Calu3 (cell line): ENCODE data around the gene ALMS1. TPM values are rescaled to one million over a fixed set of nuclear protein-coding genes. Genes with fewer than 3 reads are reported as not detected.
"Not testable (repeated sequence)": the region's sequence is repeated elsewhere in the genome, so short reads cannot be mapped to it uniquely, and the experiment has no call there.

ENCODE experiments used
- BruUV-seq: library from RNA; stranded (reverse); fragments of 400-500 nt; replicated peaks from 2 replicates; lab custom pipeline; 2021; lab: Mats Ljungman, UMichigan
- CTCF ChIA-PET: fragments of 300-600 bp; sonication (Branson Sonifier 250); formaldehyde crosslinking; loops from one replicate; lab custom pipeline; 2022; ENCODE audit warnings: antibody characterized with exemption; lab: Charles Lee
- DNase-seq: peaks from one replicate; pipeline ENCODE4 v3.0.0; 2022
- H3K27ac Mint-ChIP-seq: one replicate; pipeline ENCODE4 v1.8.0; 2022; ENCODE audit warnings: mixed read lengths; ENCODE audit not compliant: unreplicated experiment
- H3K27me3 Mint-ChIP-seq: one replicate; pipeline ENCODE4 v1.8.0; 2022; ENCODE audit warnings: mixed read lengths; ENCODE audit not compliant: unreplicated experiment
- H3K36me3 Mint-ChIP-seq: one replicate; pipeline ENCODE4 v1.8.0; 2022; ENCODE audit warnings: mild to moderate bottlenecking, moderate library complexity, mixed read lengths; ENCODE audit not compliant: insufficient read depth, unreplicated experiment
- H3K4me1 Mint-ChIP-seq: one replicate; pipeline ENCODE4 v1.8.0; 2022; ENCODE audit warnings: mild to moderate bottlenecking, low read depth, mixed read lengths; ENCODE audit not compliant: unreplicated experiment
- H3K4me3 Mint-ChIP-seq: one replicate; pipeline ENCODE4 v1.8.0; 2022; ENCODE audit warnings: mild to moderate bottlenecking, low read depth, moderate library complexity, mixed read lengths; ENCODE audit not compliant: unreplicated experiment
- H3K9me3 Mint-ChIP-seq: one replicate; pipeline ENCODE4 v1.8.0; 2022; ENCODE audit warnings: low read depth, mixed read lengths; ENCODE audit not compliant: unreplicated experiment
- intact Hi-C: fragments of 100-400 bp; cut with micrococcal nuclease; formaldehyde crosslinking; loops from one replicate; pipeline ENCODE4 v1.10.0; 2022; ENCODE audit not compliant: unreplicated experiment
- total RNA-seq: library from RNA; stranded (reverse); gene quantifications from 2 replicates; pipeline ENCODE4 v1.2.3, GENCODE V29; 2022
- TF ChIP-seq, protein P1 (sequence below): fragments of 200-600 bp; IDR thresholded peaks from one replicate; pipeline ENCODE4 v1.8.0; 2022; ENCODE audit warnings: antibody characterized with exemption; ENCODE audit not compliant: unreplicated experiment

The ALMS1 gene
- total RNA-seq, 1 experiment from 2014 or later: 15.8 TPM

DNA sequence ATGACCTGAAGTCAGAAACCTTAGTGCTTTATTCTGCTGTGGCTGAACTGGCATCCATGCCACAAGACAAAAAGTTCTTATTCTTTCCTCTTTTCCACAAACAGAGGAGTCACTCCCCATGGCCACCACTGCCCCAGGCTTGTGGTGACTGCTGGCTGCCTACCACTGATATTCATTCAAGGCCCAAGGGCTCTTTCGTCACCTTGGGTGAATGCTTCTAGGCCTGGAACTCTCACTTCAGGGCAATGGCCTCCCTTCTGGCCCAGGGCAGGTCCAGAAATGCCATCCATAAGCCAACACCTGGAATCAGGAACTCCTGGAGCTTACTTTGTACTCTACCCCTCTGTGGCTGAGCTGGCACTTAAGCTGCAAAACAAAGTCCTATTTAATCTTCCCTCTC lies 146.7 kb downstream of the ALMS1 start:
- no TSS peak for BruUV-seq
- Mint-ChIP-seq H3K27ac (no peak overlapping the region), H3K4me1 (no peaks in the 10 kb centered on the region), H3K9me3 (peaks cover 9% of the 10 kb centered on the region), H3K27me3 (no peaks in the 10 kb centered on the region), H3K4me3 (no peak overlapping the region), H3K36me3 (no peaks in the 10 kb centered on the region)
- TF ChIP-seq, protein P1, sequence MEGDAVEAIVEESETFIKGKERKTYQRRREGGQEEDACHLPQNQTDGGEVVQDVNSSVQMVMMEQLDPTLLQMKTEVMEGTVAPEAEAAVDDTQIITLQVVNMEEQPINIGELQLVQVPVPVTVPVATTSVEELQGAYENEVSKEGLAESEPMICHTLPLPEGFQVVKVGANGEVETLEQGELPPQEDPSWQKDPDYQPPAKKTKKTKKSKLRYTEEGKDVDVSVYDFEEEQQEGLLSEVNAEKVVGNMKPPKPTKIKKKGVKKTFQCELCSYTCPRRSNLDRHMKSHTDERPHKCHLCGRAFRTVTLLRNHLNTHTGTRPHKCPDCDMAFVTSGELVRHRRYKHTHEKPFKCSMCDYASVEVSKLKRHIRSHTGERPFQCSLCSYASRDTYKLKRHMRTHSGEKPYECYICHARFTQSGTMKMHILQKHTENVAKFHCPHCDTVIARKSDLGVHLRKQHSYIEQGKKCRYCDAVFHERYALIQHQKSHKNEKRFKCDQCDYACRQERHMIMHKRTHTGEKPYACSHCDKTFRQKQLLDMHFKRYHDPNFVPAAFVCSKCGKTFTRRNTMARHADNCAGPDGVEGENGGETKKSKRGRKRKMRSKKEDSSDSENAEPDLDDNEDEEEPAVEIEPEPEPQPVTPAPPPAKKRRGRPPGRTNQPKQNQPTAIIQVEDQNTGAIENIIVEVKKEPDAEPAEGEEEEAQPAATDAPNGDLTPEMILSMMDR: no peak
- DNase-seq: no peak
- intact Hi-C loops: no loop called here
- CTCF ChIA-PET: no interaction called here

DNA sequence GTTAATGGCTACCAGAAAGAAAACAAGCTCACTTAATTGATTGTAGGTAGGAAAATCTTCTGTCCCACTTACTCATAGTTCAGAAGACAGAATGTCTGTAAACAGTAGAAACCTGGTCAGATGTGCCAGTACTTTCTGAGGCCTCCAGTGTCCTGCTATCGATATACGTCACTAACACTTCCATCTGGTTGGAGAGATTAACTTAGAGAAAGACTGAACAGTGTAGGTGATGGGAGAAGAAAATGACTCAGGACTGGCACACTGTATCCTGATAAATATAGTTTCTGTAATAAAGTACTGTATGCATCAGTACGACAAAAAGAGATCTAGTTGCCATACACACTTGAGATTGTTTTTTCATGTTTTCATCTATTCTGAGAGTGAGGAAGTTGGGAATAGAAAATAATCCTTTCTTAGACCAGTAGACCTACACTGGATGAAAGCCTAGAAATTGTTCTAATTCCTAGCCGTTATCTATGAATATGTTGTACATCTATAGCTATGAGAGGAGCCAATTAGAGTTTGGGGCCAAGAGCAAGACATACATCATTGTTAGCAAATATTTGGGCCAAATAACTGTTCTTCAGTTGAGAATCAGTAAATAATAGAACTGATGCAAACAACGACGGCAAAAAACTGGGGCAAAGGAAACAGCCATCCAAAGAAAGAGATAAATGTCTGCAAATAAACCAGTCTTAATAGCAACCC lies 150.7 kb downstream of the ALMS1 start:
- no peaks in the 10 kb centered on the region for H3K4me1 Mint-ChIP-seq
- no peak overlapping the region for H3K4me3 Mint-ChIP-seq
- H3K9me3 Mint-ChIP-seq: peaks cover 14% of the 10 kb centered on the region
- H3K27ac Mint-ChIP-seq: no peak overlapping the region
- H3K27me3 Mint-ChIP-seq: no peaks in the 10 kb centered on the region
- no TSS peak for BruUV-seq
- no peaks in the 10 kb centered on the region for H3K36me3 Mint-ChIP-seq
- CTCF ChIA-PET: interaction anchor here (0.5 kb wide), 1 partner anchor 284 kb away, joined by 4 read pairs; no protein-coding TSS in a partner anchor
- intact Hi-C loops: no loop called here
- DNase-seq: no peak
- TF ChIP-seq, protein P1: no peak

DNA sequence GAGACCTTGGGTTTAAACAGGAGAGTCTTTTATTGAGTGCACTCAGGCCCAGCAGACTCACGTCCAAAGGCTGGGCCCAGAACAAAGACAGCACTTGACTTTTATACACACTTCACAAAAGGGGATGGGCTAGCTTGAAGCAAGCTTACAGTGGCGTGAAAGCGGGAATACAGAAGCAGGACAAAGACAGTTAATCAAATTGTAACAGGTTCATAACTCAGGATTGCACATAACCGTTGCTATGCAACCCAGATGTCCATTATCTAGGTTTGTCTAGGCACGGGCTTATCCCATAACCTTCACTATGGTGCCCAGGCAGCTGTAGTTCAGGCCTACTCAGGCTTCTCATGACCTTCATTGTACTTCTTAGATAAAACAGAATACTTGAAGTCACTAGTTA lies 175.2 kb downstream of the ALMS1 start:
- DNase-seq, H3K36me3 Mint-ChIP-seq, H3K9me3 Mint-ChIP-seq, intact Hi-C loops, CTCF ChIA-PET, H3K4me1 Mint-ChIP-seq, H3K27me3 Mint-ChIP-seq, H3K4me3 Mint-ChIP-seq, BruUV-seq, H3K27ac Mint-ChIP-seq: not testable (repeated sequence)

DNA sequence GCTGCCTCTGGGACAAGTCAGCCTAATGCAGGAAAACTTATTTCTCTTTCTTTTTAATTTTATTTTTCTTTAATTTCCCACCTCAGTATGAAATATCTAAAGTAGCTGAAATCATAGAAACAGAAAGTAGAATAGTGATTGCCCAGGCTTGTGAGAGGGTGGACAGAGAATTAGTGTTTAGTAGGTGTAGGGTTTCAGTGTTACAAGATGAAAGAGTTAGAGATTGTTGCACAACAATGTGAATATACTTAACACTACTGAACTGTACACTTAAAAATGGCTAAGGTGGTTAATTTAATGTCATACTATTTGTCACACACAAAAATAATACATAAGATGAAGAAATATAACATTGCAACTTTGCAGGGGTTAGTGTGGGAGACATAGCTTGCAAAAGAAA lies 175.8 kb downstream of the ALMS1 start:
- no peak for DNase-seq
- Mint-ChIP-seq H3K27ac (no peak overlapping the region), H3K4me1 (no peaks in the 10 kb centered on the region)

More for the DNA sequence above, 175.8 kb downstream of the ALMS1 start:
- H3K9me3 Mint-ChIP-seq: no peaks in the 10 kb centered on the region
- no peak overlapping the region for H3K4me3 Mint-ChIP-seq
- TF ChIP-seq, protein P1: no peak
- intact Hi-C loops: no loop called here
- no TSS peak for BruUV-seq
- no peaks in the 10 kb centered on the region for H3K36me3 Mint-ChIP-seq
- H3K27me3 Mint-ChIP-seq: no peaks in the 10 kb centered on the region
- CTCF ChIA-PET: no interaction called here
